Measurements from ENCODE around the gene GPR42. TPM values are rescaled to one million over a fixed set of nuclear protein-coding genes. Genes with fewer than 3 reads are reported as not detected.

GPR42 gene
- total RNA-seq, 1 experiment from 2014 or later: not detected

- ATAC-seq (no peak), DNase-seq (ENCODE audit: low spot score) (no peak)
- H3K27ac Mint-ChIP-seq: no peak overlapping the region
- no peaks in the 10 kb centered on the region for H3K36me3 Mint-ChIP-seq
- no peaks in the 10 kb centered on the region for H3K27me3 Mint-ChIP-seq (ENCODE audit: low read depth)
- ChIA-PET POLR2A (no interaction called here), CTCF (no interaction called here)
- no peaks in the 10 kb centered on the region for H3K9me3 Mint-ChIP-seq
- peaks cover 7% of the 10 kb centered on the region for H3K4me1 Mint-ChIP-seq
- TF ChIP-seq ZNF263 (CRISPR knock-in tag; IDR thresholded peaks at IDR 0.05; ENCODE audit: low read depth): no peak
- TF ChIP-seq NFE2L1 (CRISPR knock-in tag; IDR thresholded peaks at IDR 0.05): no peak
- TF ChIP-seq ZNF281 (CRISPR knock-in tag; IDR thresholded peaks at IDR 0.05): no peak
- no peak for TF ChIP-seq TEAD1 (CRISPR knock-in tag; IDR thresholded peaks at IDR 0.05)
- no peak for TF ChIP-seq NR3C1 (CRISPR knock-in tag; conservative IDR thresholded peaks at IDR 0.05; ENCODE audit: low read depth)
- no peak for TF ChIP-seq USF2 (CRISPR knock-in tag; IDR thresholded peaks at IDR 0.05)
- no peak for TF ChIP-seq ZNF416 (CRISPR knock-in tag; IDR thresholded peaks at IDR 0.05)
- TF ChIP-seq ZNF671 (CRISPR knock-in tag; IDR thresholded peaks at IDR 0.05): no peak
- TF ChIP-seq STAT6 (CRISPR knock-in tag; conservative IDR thresholded peaks at IDR 0.05; ENCODE audit: low read depth): no peak
- no peak for TF ChIP-seq ZNF532 (CRISPR knock-in tag; IDR thresholded peaks at IDR 0.05; ENCODE audit: borderline replicate concordance)
- TF ChIP-seq ZNF121 (CRISPR knock-in tag; IDR thresholded peaks at IDR 0.05): no peak
- TF ChIP-seq NR1H2 (CRISPR knock-in tag; IDR thresholded peaks at IDR 0.05): no peak
- TF ChIP-seq ZBTB21 (CRISPR knock-in tag; IDR thresholded peaks at IDR 0.05; ENCODE audit: borderline replicate concordance): no peak
- TF ChIP-seq ARID4B (CRISPR knock-in tag; IDR thresholded peaks at IDR 0.05; ENCODE audit: borderline replicate concordance): no peak
- no peak for TF ChIP-seq TP53 (CRISPR knock-in tag; IDR thresholded peaks at IDR 0.05)
- no peak for TF ChIP-seq EMX1 (CRISPR knock-in tag; IDR thresholded peaks at IDR 0.05)
- no peak overlapping the region for H3K4me3 Mint-ChIP-seq
Observed at GRCh38 chr19:35349614-35350521, 21.0 kb upstream of the GPR42 start.

Data from WTC11 (cell line).